Measurements from ENCODE around the gene UNC119. TPM values are rescaled to one million over a fixed set of nuclear protein-coding genes. Genes with fewer than 3 reads are reported as not detected.

UNC119 gene
- total and polyA plus RNA-seq, 2 donors (not counting 1 experiment from before 2014, with no cell fraction given), result 19.2 to 26.4 TPM

GRCh38 chr17:28582513-28582912 is 30.1 kb upstream of the UNC119 start:
- Histone ChIP-seq H3K27me3 (ENCODE audit: control insufficient read depth, insufficient read depth, low read length) (no peaks in the 10 kb centered on the region), H3K4me2 (ENCODE audit: extremely low read depth, insufficient read depth, low read length) (no peak overlapping the region), H3K27ac (ENCODE audit: insufficient read depth, low read length) (no peak overlapping the region), H3K4me3 (replicated peaks in 1 of 4; ENCODE audit: control extremely low read depth in 1 of 4, insufficient read depth in 1 of 4, low read depth in 3 of 4, low read length in 4 of 4) (no peak overlapping the region), H4K20me1 (ENCODE audit: control insufficient read depth, extremely low read depth, insufficient read depth, low read length) (no peaks in the 10 kb centered on the region), H3K4me1 (ENCODE audit: control insufficient read depth, extremely low read depth, insufficient read depth, low read length) (no peaks in the 10 kb centered on the region), H3K9ac (ENCODE audit: insufficient read depth, low read length) (no peak overlapping the region), H3K9me3 (ENCODE audit: control insufficient read depth, insufficient read depth, low read depth, low read length) (no peaks in the 10 kb centered on the region), H3K79me2 (ENCODE audit: control insufficient read depth, insufficient read depth, low read length) (no peaks in the 10 kb centered on the region), H3K36me3 (ENCODE audit: control insufficient read depth, insufficient read depth, low read length) (peaks cover 29% of the 10 kb centered on the region), H2AFZ (ENCODE audit: low read length) (no peak overlapping the region)
- no peak for TF ChIP-seq CTCF (conservative IDR thresholded peaks at IDR 0.05 in 1 of 2, IDR thresholded peaks at IDR 0.05 in 1 of 2; ENCODE audit: low read depth in 1 of 2, low read length in 2 of 2)
- TF ChIP-seq EZH2 (IDR thresholded peaks at IDR 0.05; ENCODE audit: low read length, missing control alignments), result no peak
- no peak for DNase-seq (ENCODE audit: low read depth in 2 of 2)

GRCh38 chr17:28580959-28581358 is 28.5 kb upstream of the UNC119 start:
- TF ChIP-seq EZH2 (IDR thresholded peaks at IDR 0.05; ENCODE audit: low read length, missing control alignments) (no peak), CTCF (conservative IDR thresholded peaks at IDR 0.05 in 1 of 2, IDR thresholded peaks at IDR 0.05 in 1 of 2; ENCODE audit: low read depth in 1 of 2, low read length in 2 of 2) (no peak)
- no peak overlapping the region for H3K4me2 ChIP-seq (ENCODE audit: extremely low read depth, insufficient read depth, low read length)
- H3K4me1 ChIP-seq (ENCODE audit: control insufficient read depth, extremely low read depth, insufficient read depth, low read length), result peaks cover 4% of the 10 kb centered on the region
- no peak overlapping the region for H2AFZ ChIP-seq (ENCODE audit: low read length)
- H4K20me1 ChIP-seq (ENCODE audit: control insufficient read depth, extremely low read depth, insufficient read depth, low read length), result no peaks in the 10 kb centered on the region
- no peaks in the 10 kb centered on the region for H3K27me3 ChIP-seq (ENCODE audit: control insufficient read depth, insufficient read depth, low read length)
- DNase-seq (ENCODE audit: low read depth in 2 of 2), result no peak
- H3K9me3 ChIP-seq (ENCODE audit: control insufficient read depth, insufficient read depth, low read depth, low read length), result no peaks in the 10 kb centered on the region
- peaks cover 28% of the 10 kb centered on the region for H3K36me3 ChIP-seq (ENCODE audit: control insufficient read depth, insufficient read depth, low read length)
- H3K27ac ChIP-seq (ENCODE audit: insufficient read depth, low read length), result no peak overlapping the region
- H3K79me2 ChIP-seq (ENCODE audit: control insufficient read depth, insufficient read depth, low read length), result no peaks in the 10 kb centered on the region
- H3K4me3 ChIP-seq (replicated peaks in 1 of 4; ENCODE audit: control extremely low read depth in 1 of 4, insufficient read depth in 1 of 4, low read depth in 3 of 4, low read length in 4 of 4), result no peak overlapping the region
- no peak overlapping the region for H3K9ac ChIP-seq (ENCODE audit: insufficient read depth, low read length)

GRCh38 chr17:28579526-28579925 is 27.1 kb upstream of the UNC119 start:
- H3K36me3 ChIP-seq (ENCODE audit: control insufficient read depth, insufficient read depth, low read length), result peaks cover 17% of the 10 kb centered on the region
- H4K20me1 ChIP-seq (ENCODE audit: control insufficient read depth, extremely low read depth, insufficient read depth, low read length), result no peaks in the 10 kb centered on the region
- TF ChIP-seq EZH2 (IDR thresholded peaks at IDR 0.05; ENCODE audit: low read length, missing control alignments) (no peak), CTCF (conservative IDR thresholded peaks at IDR 0.05 in 1 of 2, IDR thresholded peaks at IDR 0.05 in 1 of 2; ENCODE audit: low read depth in 1 of 2, low read length in 2 of 2) (no peak)
- no peaks in the 10 kb centered on the region for H3K79me2 ChIP-seq (ENCODE audit: control insufficient read depth, insufficient read depth, low read length)
- H3K9ac ChIP-seq (ENCODE audit: insufficient read depth, low read length), result no peak overlapping the region
- H2AFZ ChIP-seq (ENCODE audit: low read length), result no peak overlapping the region
- no peak overlapping the region for H3K27ac ChIP-seq (ENCODE audit: insufficient read depth, low read length)
- no peaks in the 10 kb centered on the region for H3K27me3 ChIP-seq (ENCODE audit: control insufficient read depth, insufficient read depth, low read length)
- H3K9me3 ChIP-seq (ENCODE audit: control insufficient read depth, insufficient read depth, low read depth, low read length), result no peaks in the 10 kb centered on the region
- H3K4me1 ChIP-seq (ENCODE audit: control insufficient read depth, extremely low read depth, insufficient read depth, low read length), result peaks cover 4% of the 10 kb centered on the region
- H3K4me2 ChIP-seq (ENCODE audit: extremely low read depth, insufficient read depth, low read length), result no peak overlapping the region
- H3K4me3 ChIP-seq (replicated peaks in 1 of 4; ENCODE audit: control extremely low read depth in 1 of 4, insufficient read depth in 1 of 4, low read depth in 3 of 4, low read length in 4 of 4), result no peak overlapping the region
- DNase-seq (ENCODE audit: low read depth in 2 of 2), result no peak
